Measurements from ENCODE around the gene RAB28. TPM values are rescaled to one million over a fixed set of nuclear protein-coding genes. Genes with fewer than 3 reads are reported as not detected.
"Not testable (repeated sequence)": the region's sequence is repeated elsewhere in the genome, so short reads cannot be mapped to it uniquely, and the experiment has no call there.

Gene RAB28
- total RNA-seq, 1 donor from 2014 or later: 20.5 TPM

GRCh38 chr4:13403833-13404232 is 80.3 kb downstream of the RAB28 start:
- intact Hi-C loops (cut with DNase I): no loop called here
- ATAC-seq (ENCODE audit: poor library complexity): no peak

GRCh38 chr4:13403326-13403725 is 80.8 kb downstream of the RAB28 start:
- intact Hi-C loops (cut with DNase I): no loop called here
- ATAC-seq (ENCODE audit: poor library complexity) (no peak), DNase-seq (no peak)

More at GRCh38 chr4:13403833-13404232, 80.3 kb downstream of the RAB28 start:
- no peak for DNase-seq

- DNase-seq: no peak
- intact Hi-C loops (cut with DNase I): no loop called here
- peak; percentile 75 for ATAC-seq (ENCODE audit: poor library complexity)
Measured at GRCh38 chr4:13399257-13399656, 84.9 kb downstream of the RAB28 start.

GRCh38 chr4:13396161-13396560 is 88.0 kb downstream of the RAB28 start:
- intact Hi-C loops (cut with DNase I): no loop called here
- DNase-seq (no peak), ATAC-seq (ENCODE audit: poor library complexity) (no peak)

GRCh38 chr4:13389901-13390300 is 94.2 kb downstream of the RAB28 start:
- ATAC-seq (ENCODE audit: poor library complexity); intact Hi-C loops (cut with DNase I): not testable (repeated sequence)

GRCh38 chr4:13386405-13387107 is 97.6 kb downstream of the RAB28 start:
- ATAC-seq (ENCODE audit: poor library complexity): no peak
- no peak for DNase-seq
- intact Hi-C loops (cut with DNase I): no loop called here

More at GRCh38 chr4:13389901-13390300, 94.2 kb downstream of the RAB28 start:
- DNase-seq: not testable (repeated sequence)

- intact Hi-C loops (cut with DNase I): no loop called here
- ATAC-seq (ENCODE audit: poor library complexity): peak; percentile 20
- peak; percentile 29 for DNase-seq
Measured at GRCh38 chr4:13384055-13384454, 100.1 kb downstream of the RAB28 start.

DNA sequence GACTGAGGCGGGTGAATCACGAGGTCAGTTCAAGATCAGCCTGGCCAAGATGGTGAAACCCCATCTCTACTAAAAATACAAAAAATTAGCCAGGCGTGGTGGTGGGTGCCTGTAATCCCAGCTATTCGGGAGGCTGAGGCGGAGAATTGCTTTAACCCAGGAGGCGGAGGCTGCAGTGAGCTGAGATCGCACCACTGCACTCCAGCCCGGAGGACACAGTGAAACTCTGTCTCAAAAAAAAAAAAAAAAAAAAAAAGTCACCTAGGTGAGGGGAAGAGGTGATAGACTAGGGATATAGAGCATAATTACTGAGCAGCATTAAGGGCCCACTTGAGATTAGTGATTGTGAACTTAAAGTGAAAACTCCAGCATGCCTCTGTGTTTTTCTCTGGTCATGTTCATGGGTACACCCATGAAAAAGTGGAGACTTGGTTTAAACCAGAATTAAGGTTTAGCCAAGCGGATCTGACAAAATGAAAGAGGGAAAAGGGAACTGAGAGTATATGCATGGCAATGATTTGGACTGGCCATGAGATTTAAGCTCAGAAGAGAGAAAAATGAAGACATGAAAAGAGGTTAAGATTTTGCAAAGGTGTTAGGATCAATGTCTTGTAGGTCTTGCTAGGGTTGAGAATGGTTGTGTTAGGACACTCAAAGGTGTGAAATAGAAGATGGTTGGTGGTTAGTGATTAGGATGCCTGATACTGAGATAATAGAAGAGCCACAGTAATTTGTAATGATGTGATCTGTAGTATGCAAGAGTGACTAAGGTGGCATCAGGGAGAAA is 105.0 kb downstream of the RAB28 start:
- no peak for ATAC-seq (ENCODE audit: poor library complexity)
- intact Hi-C loops (cut with DNase I): no loop called here
- no peak for DNase-seq

DNA sequence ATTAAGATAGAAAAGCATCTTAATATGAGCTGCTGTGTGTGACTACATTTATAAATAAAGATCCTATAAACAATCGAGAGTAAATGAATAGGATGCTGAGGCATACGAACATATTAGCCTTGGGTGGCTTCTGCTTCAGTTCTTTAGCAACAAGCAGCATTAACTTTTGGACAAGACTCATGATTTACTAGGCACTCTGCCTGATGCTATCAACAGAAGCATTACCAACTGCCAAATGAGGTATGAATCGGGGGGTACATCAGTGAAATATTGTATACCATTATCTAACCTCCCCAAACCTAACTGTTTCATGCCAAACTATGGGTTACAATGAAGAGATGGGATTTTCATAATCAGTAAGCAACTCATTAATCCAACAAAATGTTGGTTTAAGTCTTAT is 113.1 kb downstream of the RAB28 start:
- intact Hi-C loops (cut with DNase I): no loop called here
- no peak for ATAC-seq (ENCODE audit: poor library complexity)
- no peak for DNase-seq

DNA sequence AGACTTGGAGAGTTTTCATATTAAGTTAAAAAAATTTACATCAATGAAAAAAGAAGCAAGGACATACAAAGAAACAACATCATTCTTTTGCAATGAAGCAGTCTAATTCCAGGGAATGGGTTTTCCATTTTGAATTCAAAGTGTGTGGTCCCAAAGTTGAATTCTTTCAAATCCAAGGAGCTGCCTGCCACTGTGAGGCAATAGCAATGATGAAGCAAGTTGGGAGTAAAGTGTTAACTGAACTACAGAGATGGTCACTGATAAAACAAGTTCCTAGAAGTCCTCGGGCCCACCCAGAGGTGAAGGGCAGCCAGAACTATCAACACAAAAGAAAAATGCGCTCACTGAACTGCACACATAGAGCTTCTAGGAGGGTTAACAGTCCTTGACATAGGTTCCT is 115.9 kb downstream of the RAB28 start:
- intact Hi-C loops (cut with DNase I): no loop called here
- no peak for ATAC-seq (ENCODE audit: poor library complexity)
- no peak for DNase-seq

DNA sequence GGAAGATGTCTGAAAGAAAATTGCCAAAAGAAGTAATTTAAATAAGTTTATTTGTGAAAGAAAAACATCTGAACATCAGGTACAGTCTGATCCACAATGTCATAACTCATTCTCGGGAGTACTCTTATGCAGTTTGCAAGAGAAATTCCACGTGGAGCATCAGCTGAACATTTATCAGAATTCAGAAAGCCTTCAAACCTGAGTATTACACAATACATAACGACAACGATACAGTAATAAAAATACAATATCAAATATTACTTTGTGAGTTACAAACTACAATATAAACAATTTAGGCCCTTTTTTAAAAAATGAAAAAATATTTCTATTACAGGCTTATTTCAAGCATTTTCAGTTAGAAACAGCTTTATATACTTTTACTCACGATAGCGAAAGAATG is 116.4 kb downstream of the RAB28 start:
- ATAC-seq (ENCODE audit: poor library complexity): no peak
- no peak for DNase-seq
- intact Hi-C loops (cut with DNase I): no loop called here

DNA sequence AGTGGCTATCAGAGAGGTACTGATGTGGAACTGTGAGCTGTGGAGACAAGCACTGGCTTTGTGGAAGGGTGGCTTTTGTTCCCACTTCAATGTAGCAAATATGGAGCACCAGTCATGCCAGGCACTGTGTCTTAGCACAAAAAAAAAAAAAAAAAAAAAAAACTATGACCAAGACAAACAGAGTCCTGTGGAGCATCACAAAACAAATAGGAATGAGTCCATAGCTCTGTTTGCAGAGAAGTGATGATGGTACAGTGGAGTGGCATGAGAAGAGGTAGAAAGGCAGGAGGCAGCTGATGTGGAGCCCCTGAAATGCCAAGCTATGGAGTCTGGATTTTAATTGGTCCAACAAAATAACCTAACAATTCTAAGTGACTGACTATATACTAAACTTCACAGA is 116.9 kb downstream of the RAB28 start:
- intact Hi-C loops (cut with DNase I): no loop called here
- ATAC-seq (ENCODE audit: poor library complexity) (no peak), DNase-seq (no peak)

- ATAC-seq (ENCODE audit: poor library complexity): peak; percentile 53
- DNase-seq: no peak
- intact Hi-C loops (cut with DNase I): no loop called here
Measured at GRCh38 chr4:13365195-13365594, 118.9 kb downstream of the RAB28 start.

DNA sequence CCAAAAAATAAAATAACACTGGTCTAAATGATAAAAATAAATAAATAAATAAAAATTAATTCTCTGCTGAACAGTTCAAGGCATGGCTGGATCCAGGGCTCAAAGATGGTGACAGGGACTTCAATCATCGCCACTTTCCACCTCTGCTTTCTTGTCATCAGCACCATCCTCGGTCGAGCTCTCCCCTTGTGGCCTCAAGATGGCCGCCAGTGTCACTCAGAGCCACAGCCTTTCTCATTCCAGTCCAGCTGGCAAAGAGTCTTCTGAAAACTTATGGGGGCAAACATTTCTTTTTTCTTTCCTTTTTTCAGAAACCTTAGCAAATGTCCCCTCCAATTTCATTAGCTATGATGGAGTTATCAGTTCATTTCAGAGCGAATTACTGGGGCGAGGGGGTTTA is 119.5 kb downstream of the RAB28 start:
- ATAC-seq (ENCODE audit: poor library complexity) (no peak), DNase-seq (no peak)
- intact Hi-C loops (cut with DNase I): no loop called here

DNA sequence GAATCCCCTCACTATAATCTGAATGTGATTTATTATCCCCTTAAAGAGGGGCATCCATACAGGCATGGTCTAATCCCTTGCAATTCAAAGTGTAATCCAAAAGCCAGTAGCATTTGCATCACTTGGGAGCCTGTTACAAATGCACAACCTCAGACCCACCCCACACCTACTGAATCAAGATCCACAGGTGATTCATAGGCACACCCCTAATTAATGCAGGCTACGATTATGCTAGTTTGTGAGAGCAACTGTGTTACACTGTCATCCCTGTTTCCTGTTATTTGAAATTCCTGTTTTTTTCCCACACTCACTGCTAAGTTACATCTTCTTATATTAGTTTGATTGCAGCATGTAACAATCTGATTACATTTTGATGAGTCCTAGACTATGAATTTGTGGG is 120.0 kb downstream of the RAB28 start:
- intact Hi-C loops (cut with DNase I): no loop called here
- DNase-seq (no peak), ATAC-seq (ENCODE audit: poor library complexity) (no peak)

- intact Hi-C loops (cut with DNase I): no loop called here
- DNase-seq: no peak
- peak; percentile 70 for ATAC-seq (ENCODE audit: poor library complexity)
Measured at GRCh38 chr4:13359809-13360208, 124.3 kb downstream of the RAB28 start.

DNA sequence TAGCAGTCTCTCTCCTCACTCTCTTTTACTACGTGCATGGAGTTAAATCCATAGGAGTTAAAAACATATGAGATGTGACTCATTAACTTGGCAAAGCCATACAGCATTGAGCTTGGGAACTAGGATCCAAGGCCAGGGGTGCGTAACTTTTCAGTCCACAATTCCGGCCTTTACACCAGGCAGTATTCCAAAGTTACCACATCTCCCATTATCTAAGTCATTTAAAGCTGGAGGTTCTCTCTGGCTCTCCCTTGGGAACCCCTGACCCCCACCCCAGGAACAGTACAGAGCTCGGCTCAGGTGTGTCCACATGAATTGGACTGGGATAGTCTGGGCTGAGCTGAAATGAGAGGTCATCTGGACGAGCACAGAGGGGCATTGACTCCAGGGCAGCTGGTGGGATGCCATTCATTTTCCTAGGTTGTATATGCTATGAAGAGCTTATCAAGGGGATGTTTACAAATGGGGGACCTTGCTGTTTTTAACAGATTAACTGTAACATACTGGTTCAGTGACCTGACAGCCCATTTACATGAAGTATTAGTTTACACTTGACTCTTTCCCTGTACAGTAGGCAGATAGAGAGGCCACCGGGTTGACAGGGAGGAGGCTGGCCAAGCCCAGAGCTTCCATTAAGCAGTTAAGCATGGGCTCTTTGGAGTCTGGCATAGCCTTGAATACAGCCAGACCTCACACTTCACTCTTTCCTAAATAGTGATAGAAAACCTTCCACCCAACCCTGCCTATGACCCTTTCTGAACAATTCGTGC is 128.8 kb downstream of the RAB28 start:
- ATAC-seq (ENCODE audit: poor library complexity): no peak
- intact Hi-C loops (cut with DNase I): no loop called here
- no peak for DNase-seq

- ATAC-seq (ENCODE audit: poor library complexity) (no peak), DNase-seq (no peak)
- intact Hi-C loops (cut with DNase I): no loop called here
Measured at GRCh38 chr4:13349096-13349495, 135.0 kb downstream of the RAB28 start.

DNA sequence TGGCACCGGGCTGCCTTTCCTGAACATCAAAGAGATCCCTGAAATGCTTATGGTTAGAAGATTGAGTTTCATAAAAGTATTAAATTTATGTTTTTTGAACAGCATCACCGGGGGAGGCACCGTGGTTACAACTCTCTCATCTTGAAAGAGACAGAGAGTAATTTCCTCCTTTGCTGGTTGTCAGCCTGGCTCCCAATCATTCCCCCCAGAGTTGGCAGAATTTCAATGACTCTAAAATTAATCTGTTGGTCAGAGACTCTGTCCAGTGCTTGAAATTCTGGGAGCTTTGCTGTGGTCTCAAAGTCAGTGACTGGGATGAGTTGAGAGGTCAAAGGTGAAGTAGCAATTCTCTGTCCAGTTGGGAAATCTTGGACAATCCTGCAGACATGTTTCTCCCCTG is 135.9 kb downstream of the RAB28 start:
- intact Hi-C loops (cut with DNase I): no loop called here
- DNase-seq: no peak
- no peak for ATAC-seq (ENCODE audit: poor library complexity)

All from Right ventricle myocardium superior (tissue), 1 donor.